Measurements from ENCODE around the gene STARD10.
"Not testable (repeated sequence)": the region's sequence is repeated elsewhere in the genome, so short reads cannot be mapped to it uniquely, and the experiment has no call there.

The STARD10 gene

GRCh38 chr11:72817966-72818365 is 24.1 kb upstream of the STARD10 start:
- Histone ChIP-seq H3K27me3 (ENCODE audit: control insufficient read depth in 1 of 2, insufficient read depth in 2 of 2, low read length in 2 of 2) (no peaks in the 10 kb centered on the region), H3K27ac (ENCODE audit: low read length) (no peak overlapping the region), H3K9me3 (ENCODE audit: control insufficient read depth in 2 of 2, low read length in 2 of 2) (no peaks in the 10 kb centered on the region), H3K4me3 (ENCODE audit: low read length in 2 of 2) (no peak overlapping the region), H3K9ac (ENCODE audit: low read length in 2 of 2) (no peak overlapping the region), H3K4me1 (ENCODE audit: control insufficient read depth, insufficient read depth, low read length) (peaks cover 38% of the 10 kb centered on the region), H3K36me3 (ENCODE audit: control insufficient read depth in 2 of 2, insufficient read depth in 2 of 2, low read length in 2 of 2) (peaks cover 3 to 11% of the 10 kb centered on the region in 2 donors)

- peaks cover 40% of the 10 kb centered on the region for H3K4me1 ChIP-seq (ENCODE audit: control insufficient read depth, insufficient read depth, low read length)
- H3K36me3 ChIP-seq (ENCODE audit: control insufficient read depth in 2 of 2, insufficient read depth in 2 of 2, low read length in 2 of 2): peaks cover 3 to 11% of the 10 kb centered on the region in 2 donors
- no peak overlapping the region for H3K4me3 ChIP-seq (ENCODE audit: low read length in 2 of 2)
- no peaks in the 10 kb centered on the region for H3K27me3 ChIP-seq (ENCODE audit: control insufficient read depth in 1 of 2, insufficient read depth in 2 of 2, low read length in 2 of 2)
- H3K27ac ChIP-seq (ENCODE audit: low read length): no peak overlapping the region
- no peak overlapping the region for H3K9ac ChIP-seq (ENCODE audit: low read length in 2 of 2)
- H3K9me3 ChIP-seq (ENCODE audit: control insufficient read depth in 2 of 2, low read length in 2 of 2): no peaks in the 10 kb centered on the region
Measured at GRCh38 chr11:72816404-72816990, 22.6 kb upstream of the STARD10 start.

GRCh38 chr11:72815110-72815618 is 21.3 kb upstream of the STARD10 start:
- Histone ChIP-seq H3K4me1 (ENCODE audit: control insufficient read depth, insufficient read depth, low read length) (peaks cover 33% of the 10 kb centered on the region), H3K9ac (ENCODE audit: low read length in 2 of 2) (peak overlapping the region; percentile 85 to 86), H3K4me3 (ENCODE audit: low read length in 2 of 2) (peak overlapping the region; percentile 88 to 97), H3K36me3 (ENCODE audit: control insufficient read depth in 2 of 2, insufficient read depth in 2 of 2, low read length in 2 of 2) (peaks cover 3 to 10% of the 10 kb centered on the region in 2 donors), H3K9me3 (ENCODE audit: control insufficient read depth in 2 of 2, low read length in 2 of 2) (no peaks in the 10 kb centered on the region), H3K27ac (ENCODE audit: low read length) (no peak overlapping the region), H3K27me3 (ENCODE audit: control insufficient read depth in 1 of 2, insufficient read depth in 2 of 2, low read length in 2 of 2) (no peaks in the 10 kb centered on the region)

- Histone ChIP-seq H3K9ac (ENCODE audit: low read length in 2 of 2) (peak within 1 kb of the TSS; percentile 85 to 86), H3K27ac (ENCODE audit: low read length) (peak within 1 kb of the TSS; percentile 88), H3K4me3 (ENCODE audit: low read length in 2 of 2) (peak within 1 kb of the TSS; percentile 88 to 97), H3K9me3 (ENCODE audit: control insufficient read depth in 2 of 2, low read length in 2 of 2) (no peaks in the 10 kb centered on the region), H3K4me1 (ENCODE audit: control insufficient read depth, insufficient read depth, low read length) (peaks cover 33% of the 10 kb centered on the region), H3K27me3 (ENCODE audit: control insufficient read depth in 1 of 2, insufficient read depth in 2 of 2, low read length in 2 of 2) (no peaks in the 10 kb centered on the region), H3K36me3 (ENCODE audit: control insufficient read depth in 2 of 2, insufficient read depth in 2 of 2, low read length in 2 of 2) (peaks cover 3 to 10% of the 10 kb centered on the region in 2 donors)
Measured at GRCh38 chr11:72814286-72815109, 20.7 kb upstream of the STARD10 start, which contains the start of gene ATG16L2. Gene ATG16L2, plus strand, starts transcription at chr11:72814411. Its CDS starts 35 bp downstream, at chr11:72814446.

- peak overlapping the region; percentile 88 to 97 for H3K4me3 ChIP-seq (ENCODE audit: low read length in 2 of 2)
- no peaks in the 10 kb centered on the region for H3K9me3 ChIP-seq (ENCODE audit: control insufficient read depth in 2 of 2, low read length in 2 of 2)
- no peaks in the 10 kb centered on the region for H3K27me3 ChIP-seq (ENCODE audit: control insufficient read depth in 1 of 2, insufficient read depth in 2 of 2, low read length in 2 of 2)
- peak overlapping the region; percentile 88 for H3K27ac ChIP-seq (ENCODE audit: low read length)
- H3K4me1 ChIP-seq (ENCODE audit: control insufficient read depth, insufficient read depth, low read length): peaks cover 33% of the 10 kb centered on the region
- peak overlapping the region; percentile 85 for H3K9ac ChIP-seq (ENCODE audit: low read length in 2 of 2)
- peaks cover 3 to 11% of the 10 kb centered on the region in 2 donors for H3K36me3 ChIP-seq (ENCODE audit: control insufficient read depth in 2 of 2, insufficient read depth in 2 of 2, low read length in 2 of 2)
Measured at GRCh38 chr11:72813740-72814285, 20.0 kb upstream of the STARD10 start.

GRCh38 chr11:72812967-72813739 is 19.3 kb upstream of the STARD10 start:
- peak overlapping the region; percentile 88 to 97 for H3K4me3 ChIP-seq (ENCODE audit: low read length in 2 of 2)
- H3K9me3 ChIP-seq (ENCODE audit: control insufficient read depth in 2 of 2, low read length in 2 of 2): no peaks in the 10 kb centered on the region
- no peaks in the 10 kb centered on the region for H3K27me3 ChIP-seq (ENCODE audit: control insufficient read depth in 1 of 2, insufficient read depth in 2 of 2, low read length in 2 of 2)
- peak overlapping the region; percentile 85 for H3K9ac ChIP-seq (ENCODE audit: low read length in 2 of 2)
- peaks cover 3 to 9% of the 10 kb centered on the region in 2 donors for H3K36me3 ChIP-seq (ENCODE audit: control insufficient read depth in 2 of 2, insufficient read depth in 2 of 2, low read length in 2 of 2)
- peak overlapping the region; percentile 88 for H3K27ac ChIP-seq (ENCODE audit: low read length)
- peaks cover 33% of the 10 kb centered on the region for H3K4me1 ChIP-seq (ENCODE audit: control insufficient read depth, insufficient read depth, low read length)

GRCh38 chr11:72812604-72812966 is 18.7 kb upstream of the STARD10 start:
- Histone ChIP-seq H3K4me3 (ENCODE audit: low read length in 2 of 2) (peak overlapping the region; percentile 88 to 97), H3K4me1 (ENCODE audit: control insufficient read depth, insufficient read depth, low read length) (peaks cover 33% of the 10 kb centered on the region), H3K27ac (ENCODE audit: low read length) (peak overlapping the region; percentile 88)

GRCh38 chr11:72811686-72812085 is 17.8 kb upstream of the STARD10 start:
- H3K36me3 ChIP-seq (ENCODE audit: control insufficient read depth in 2 of 2, insufficient read depth in 2 of 2, low read length in 2 of 2); H3K9me3 ChIP-seq (ENCODE audit: control insufficient read depth in 2 of 2, low read length in 2 of 2); H3K27me3 ChIP-seq (ENCODE audit: control insufficient read depth in 1 of 2, insufficient read depth in 2 of 2, low read length in 2 of 2); H3K9ac ChIP-seq (ENCODE audit: low read length in 2 of 2); H3K27ac ChIP-seq (ENCODE audit: low read length); H3K4me3 ChIP-seq (ENCODE audit: low read length in 2 of 2): not testable (repeated sequence)
- peaks cover 33% of the 10 kb centered on the region for H3K4me1 ChIP-seq (ENCODE audit: control insufficient read depth, insufficient read depth, low read length)

More at GRCh38 chr11:72812604-72812966, 18.7 kb upstream of the STARD10 start:
- Histone ChIP-seq H3K9me3 (ENCODE audit: control insufficient read depth in 2 of 2, low read length in 2 of 2) (no peaks in the 10 kb centered on the region), H3K9ac (ENCODE audit: low read length in 2 of 2) (peak overlapping the region; percentile 85), H3K36me3 (ENCODE audit: control insufficient read depth in 2 of 2, insufficient read depth in 2 of 2, low read length in 2 of 2) (peaks cover 0 to 8% of the 10 kb centered on the region in 2 donors), H3K27me3 (ENCODE audit: control insufficient read depth in 1 of 2, insufficient read depth in 2 of 2, low read length in 2 of 2) (no peaks in the 10 kb centered on the region)

GRCh38 chr11:72808331-72808798 is 14.5 kb upstream of the STARD10 start:
- H3K27me3 ChIP-seq (ENCODE audit: control insufficient read depth in 1 of 2, insufficient read depth in 2 of 2, low read length in 2 of 2): no peaks in the 10 kb centered on the region
- H3K27ac ChIP-seq (ENCODE audit: low read length): no peak overlapping the region

GRCh38 chr11:72807792-72808191 is 13.9 kb upstream of the STARD10 start:
- Histone ChIP-seq H3K4me1 (ENCODE audit: control insufficient read depth, insufficient read depth, low read length) (peaks cover 8% of the 10 kb centered on the region), H3K9me3 (ENCODE audit: control insufficient read depth in 2 of 2, low read length in 2 of 2) (no peaks in the 10 kb centered on the region), H3K9ac (ENCODE audit: low read length in 2 of 2) (no peak overlapping the region), H3K36me3 (ENCODE audit: control insufficient read depth in 2 of 2, insufficient read depth in 2 of 2, low read length in 2 of 2) (peaks cover 0 to 6% of the 10 kb centered on the region in 2 donors), H3K27ac (ENCODE audit: low read length) (no peak overlapping the region), H3K27me3 (ENCODE audit: control insufficient read depth in 1 of 2, insufficient read depth in 2 of 2, low read length in 2 of 2) (no peaks in the 10 kb centered on the region), H3K4me3 (ENCODE audit: low read length in 2 of 2) (no peak overlapping the region)

More at GRCh38 chr11:72808331-72808798, 14.5 kb upstream of the STARD10 start:
- H3K4me1 ChIP-seq (ENCODE audit: control insufficient read depth, insufficient read depth, low read length): peaks cover 14% of the 10 kb centered on the region
- H3K4me3 ChIP-seq (ENCODE audit: low read length in 2 of 2): no peak overlapping the region
- H3K9me3 ChIP-seq (ENCODE audit: control insufficient read depth in 2 of 2, low read length in 2 of 2): no peaks in the 10 kb centered on the region
- no peak overlapping the region for H3K9ac ChIP-seq (ENCODE audit: low read length in 2 of 2)
- peaks cover 0 to 6% of the 10 kb centered on the region in 2 donors for H3K36me3 ChIP-seq (ENCODE audit: control insufficient read depth in 2 of 2, insufficient read depth in 2 of 2, low read length in 2 of 2)
